Head of caudate nucleus (tissue), 42 donors: Measurements from ENCODE around the gene EDARADD.

Experiments used
- DNase-seq, 42 donors: peaks; one replicate each; pipeline versions ENCODE4 v3.0.0 to v3.0.0-alpha.2; 2020 to 2021; ENCODE audit warnings: mixed read lengths in 7 of 42
- intact Hi-C: fragments of 100-400 bp; cut with DNase I; formaldehyde crosslinking; loops from one replicate; pipeline ENCODE4 v1.15.0; 2022

The EDARADD gene

DNA sequence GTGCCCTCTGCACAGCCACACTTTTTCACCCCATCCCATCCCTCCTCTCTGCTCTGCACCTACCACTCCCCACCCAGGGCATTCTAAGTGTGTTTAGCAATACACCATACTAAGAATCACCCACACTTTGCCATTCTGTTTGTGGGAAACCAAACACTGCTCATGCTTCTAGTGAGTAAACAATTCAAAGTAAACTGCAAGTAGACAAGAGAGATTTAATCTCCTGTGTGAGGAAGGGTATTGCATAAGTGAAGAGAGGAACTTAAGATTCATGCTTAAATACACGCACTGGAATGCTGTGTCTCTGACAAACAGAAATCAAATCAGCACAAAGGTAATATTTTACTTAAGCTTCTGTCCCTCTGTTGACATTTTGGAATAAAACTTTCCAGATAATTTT is 4.8 kb upstream of the EDARADD start:
- intact Hi-C loops = no loop called here
- DNase-seq = no peak

DNA sequence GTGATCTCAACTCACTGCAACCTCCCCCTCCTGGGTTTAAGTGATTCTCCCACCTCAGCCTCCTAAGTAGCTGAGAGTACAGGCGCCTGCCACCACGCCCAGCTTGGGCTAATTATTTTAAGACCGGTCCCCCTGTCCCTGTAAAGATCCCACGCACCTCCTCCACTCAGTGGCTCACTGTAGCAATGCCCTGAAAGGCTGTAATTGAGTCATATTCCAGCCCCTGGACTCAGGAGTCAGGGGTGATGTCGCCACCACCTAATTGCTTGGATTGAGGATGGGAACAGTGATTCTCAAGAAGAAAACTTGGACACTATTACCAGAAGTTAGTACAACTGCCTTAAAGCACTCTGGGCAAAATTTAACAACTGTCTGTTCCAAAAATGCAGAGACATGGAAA is 3.1 kb upstream of the EDARADD start:
- intact Hi-C loops = no loop called here
- DNase-seq = no peak

DNA sequence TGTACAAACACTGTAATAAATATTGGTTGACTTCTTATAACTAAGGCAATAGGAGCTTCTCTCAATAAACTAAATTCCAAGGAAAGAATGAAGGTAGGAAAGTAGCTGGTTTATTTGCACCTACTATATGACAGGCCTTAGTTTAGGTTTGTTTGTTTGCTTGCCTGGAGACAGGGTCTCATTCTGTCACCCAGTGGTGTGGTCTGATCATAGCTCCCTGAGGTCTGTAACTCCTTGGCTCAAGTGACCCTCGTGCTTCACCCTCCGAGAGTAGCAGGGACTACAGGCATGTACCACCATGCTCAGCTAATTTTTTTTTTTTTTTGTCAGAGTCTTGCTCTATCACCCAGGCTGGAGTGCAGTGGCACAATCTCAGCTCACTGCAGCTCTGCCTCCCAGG is 1.9 kb upstream of the EDARADD start:
- DNase-seq = no peak
- intact Hi-C loops = no loop called here

GRCh38 chr1:236394879-236395229 is 768 bp downstream of the EDARADD start:
- DNase-seq = no peak
- intact Hi-C loops = no loop called here

GRCh38 chr1:236395230-236395946 is 1.3 kb downstream of the EDARADD start:
- peak in 1 of 42 donors; percentile 1 for DNase-seq
- intact Hi-C loops = no loop called here

DNA sequence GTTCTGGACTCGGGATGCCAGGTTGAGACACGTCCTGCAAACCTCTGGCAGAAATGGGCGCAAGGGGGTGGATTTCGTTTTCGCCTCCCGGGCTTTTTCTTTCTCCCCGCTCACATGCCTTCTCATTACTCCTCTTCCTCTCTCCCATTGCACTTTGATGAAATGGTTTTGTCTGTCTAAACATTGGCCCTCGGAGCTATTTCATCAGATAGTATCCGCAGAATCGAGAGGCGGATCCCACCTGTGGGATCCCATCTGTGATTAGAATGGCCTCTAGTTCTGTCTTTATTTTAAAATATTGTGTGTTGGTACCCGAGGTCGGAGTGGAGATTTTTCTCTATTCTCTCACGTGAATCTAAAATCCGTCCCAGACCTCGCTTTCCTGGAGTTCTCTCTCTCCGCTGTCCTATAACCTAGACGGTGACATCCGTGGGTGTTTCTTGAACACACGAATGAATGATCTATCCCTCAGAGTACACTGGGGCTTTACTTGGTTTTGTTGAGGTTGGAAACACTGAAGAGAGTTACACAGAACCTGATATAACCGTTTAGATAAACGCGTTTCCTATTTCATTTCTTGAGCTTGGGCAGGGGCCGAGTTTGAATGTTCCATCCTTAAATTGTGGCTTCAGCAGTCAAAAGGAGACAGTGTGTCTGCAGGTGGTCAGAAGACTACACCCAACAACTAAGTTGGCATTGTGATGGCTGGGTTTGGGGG is 2.0 kb downstream of the EDARADD start:
- intact Hi-C loops = no loop called here
- DNase-seq = no peak

- intact Hi-C loops = no loop called here
- DNase-seq = no peak
These were observed 2.6 kb downstream of the EDARADD start for GRCh38 chr1:236396665-236397043.

GRCh38 chr1:236397173-236397759 is 3.2 kb downstream of the EDARADD start:
- intact Hi-C loops = no loop called here

GRCh38 chr1:236398538-236398937 is 4.5 kb downstream of the EDARADD start:
- intact Hi-C loops = no loop called here
- DNase-seq = no peak

More at GRCh38 chr1:236397173-236397759, 3.2 kb downstream of the EDARADD start:
- DNase-seq = peak in 2 of 42 donors; percentile 1 to 28

DNA sequence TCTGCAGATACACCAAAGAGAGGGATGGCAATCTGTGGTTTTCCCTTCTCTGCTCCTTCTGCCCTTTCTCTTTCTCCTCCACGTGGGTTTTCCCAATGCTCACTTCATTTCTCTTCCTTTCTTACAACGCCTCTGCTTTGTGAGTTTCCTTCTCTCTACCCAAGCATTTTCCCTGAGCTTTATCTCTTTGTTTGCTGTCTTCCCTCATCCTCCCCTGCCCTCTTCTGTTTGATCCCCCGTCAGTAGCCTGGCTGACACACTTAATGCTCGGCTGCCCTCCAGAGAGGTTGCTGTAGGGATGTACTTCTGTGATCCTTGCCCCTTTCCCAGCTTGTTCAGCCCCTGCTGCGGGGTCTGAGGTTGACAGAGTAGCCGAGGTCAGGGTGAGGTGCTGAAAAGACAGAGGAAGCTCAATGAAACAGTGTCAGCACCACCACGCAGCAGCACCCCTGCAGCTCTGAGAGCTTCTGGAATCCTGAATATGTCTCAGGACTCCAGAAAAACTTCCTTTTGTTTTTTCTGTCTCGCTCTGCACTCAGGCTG is 6.0 kb downstream of the EDARADD start:
- intact Hi-C loops = no loop called here

GRCh38 chr1:236401698-236402097 is 7.6 kb downstream of the EDARADD start:
- intact Hi-C loops = no loop called here
- DNase-seq = no peak

More for the DNA sequence above, 6.0 kb downstream of the EDARADD start:
- DNase-seq = peak in 1 of 42 donors; percentile 22

- DNase-seq = no peak
- intact Hi-C loops = no loop called here
These were observed 10.0 kb downstream of the EDARADD start for GRCh38 chr1:236403905-236404696.

DNA sequence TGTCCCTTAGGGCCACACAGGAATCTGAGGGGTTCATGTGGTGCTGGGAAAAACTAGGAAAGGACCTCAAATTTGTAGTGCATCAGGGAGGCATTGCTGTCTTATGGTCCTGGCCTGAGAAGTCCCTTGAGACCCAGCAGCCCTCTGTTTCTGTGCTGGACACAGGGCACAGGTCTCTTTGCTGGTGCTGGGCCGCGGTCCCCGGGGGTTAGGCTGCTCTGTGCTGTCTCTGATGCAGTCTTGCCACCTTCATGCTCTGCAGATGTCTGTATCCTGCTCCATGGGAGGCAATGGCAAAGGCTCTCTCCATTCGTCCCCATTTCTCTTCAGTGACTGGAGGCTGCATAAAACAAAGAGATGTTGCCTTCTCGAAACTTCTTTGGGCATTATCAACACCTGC is 13.0 kb downstream of the EDARADD start:
- no peak for DNase-seq
- intact Hi-C loops = no loop called here

DNA sequence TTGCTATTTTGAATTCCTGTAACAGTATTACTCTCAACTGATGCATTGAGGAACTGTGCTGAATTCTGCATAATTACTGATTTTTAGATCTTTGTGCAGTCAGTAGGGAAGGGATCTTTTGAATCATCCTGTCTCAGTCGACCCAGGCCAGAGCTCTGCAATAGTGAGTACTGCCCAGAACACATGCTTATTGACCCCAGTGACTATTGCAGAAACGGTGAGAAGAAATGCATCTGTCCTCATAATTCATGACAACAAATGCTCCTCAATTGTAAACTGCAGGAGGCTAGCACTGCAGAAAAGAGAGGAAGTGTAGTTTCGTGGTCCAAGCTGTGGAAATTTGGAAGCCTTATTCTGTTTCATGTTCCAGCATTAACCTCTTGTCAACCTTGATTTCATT is 19.6 kb downstream of the EDARADD start:
- intact Hi-C loops = no loop called here

GRCh38 chr1:236416165-236416564 is 22.1 kb downstream of the EDARADD start:
- intact Hi-C loops = no loop called here
- no peak for DNase-seq

More for the DNA sequence above, 19.6 kb downstream of the EDARADD start:
- no peak for DNase-seq

DNA sequence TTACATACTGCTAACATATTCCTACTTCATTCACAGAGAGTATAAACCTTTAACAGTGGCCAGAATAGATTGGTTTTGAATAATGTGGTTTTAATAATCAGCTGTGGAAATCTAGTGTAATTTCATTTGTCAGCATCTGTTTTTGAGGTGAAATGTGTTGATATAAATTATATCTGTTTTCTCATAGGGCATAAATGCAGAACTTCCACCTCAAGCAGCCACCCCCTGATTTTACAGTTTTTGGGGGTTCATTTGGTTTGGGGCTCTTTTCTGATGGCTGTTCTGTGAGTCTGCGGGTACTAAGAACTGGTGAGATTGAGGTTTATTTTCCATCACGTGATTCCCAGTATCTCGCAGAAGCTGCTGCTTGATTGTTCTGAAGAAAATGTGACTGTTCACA is 23.2 kb downstream of the EDARADD start:
- intact Hi-C loops = no loop called here
- no peak for DNase-seq

DNA sequence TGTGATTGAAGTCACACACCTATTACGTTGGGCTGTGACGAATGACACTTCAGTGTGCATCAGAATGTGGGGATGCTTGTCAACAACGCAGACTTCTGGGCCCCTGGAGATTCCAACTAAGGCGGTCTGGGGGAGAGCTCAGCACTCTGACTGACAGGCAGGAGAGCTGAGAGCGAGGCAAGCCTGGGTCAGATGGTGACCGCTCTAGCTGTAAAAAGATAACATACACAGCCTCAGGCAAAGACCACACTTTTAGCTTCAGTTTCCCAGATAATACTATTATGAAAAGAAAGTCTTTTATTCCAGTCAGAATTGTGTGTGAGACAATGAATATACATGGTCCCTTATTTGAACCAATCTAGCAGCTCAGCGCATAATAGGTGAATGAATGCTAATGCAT is 25.4 kb downstream of the EDARADD start:
- intact Hi-C loops = no loop called here
- DNase-seq = no peak

DNA sequence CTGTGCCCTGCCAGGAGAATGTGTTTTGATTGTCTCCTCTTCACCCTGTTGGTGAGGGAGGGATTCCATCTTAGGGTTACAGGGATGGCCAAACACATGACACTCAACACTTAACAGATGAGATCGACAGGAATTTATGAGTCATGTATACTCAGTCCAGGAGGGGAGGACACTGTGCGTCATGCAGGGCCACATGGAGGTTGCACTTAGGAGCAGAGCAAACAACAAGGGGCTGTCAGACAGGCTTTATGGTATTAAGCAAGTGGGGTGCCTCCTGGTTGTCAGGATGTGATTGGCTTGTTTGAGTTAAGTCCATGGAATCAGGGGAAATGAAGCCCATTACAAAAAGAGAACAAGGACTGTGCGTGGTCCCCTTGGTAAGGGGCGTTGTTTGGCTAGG is 26.9 kb downstream of the EDARADD start:
- no peak for DNase-seq
- intact Hi-C loops = no loop called here

- no peak for DNase-seq
- intact Hi-C loops = no loop called here
These were observed 27.9 kb downstream of the EDARADD start for GRCh38 chr1:236421850-236422516.
